Left lung (tissue), 10 donors: Measurements from ENCODE around the gene NUBP2. TPM values are rescaled to one million over a fixed set of nuclear protein-coding genes. Genes with fewer than 3 reads are reported as not detected.
"Not testable (repeated sequence)": the region's sequence is repeated elsewhere in the genome, so short reads cannot be mapped to it uniquely, and the experiment has no call there.

ENCODE experiments used
- ATAC-seq: fragments of 200-7000 bp; cut with Tn5 transposase; one replicate; pipeline ENCODE4 v1.9.1; 2020; ENCODE audit warnings: moderate library complexity
- DNase-seq, 4 donors: peaks; one replicate each; pipeline ENCODE4 v3.0.0-alpha.2; 2013 to 2020
- H3K27ac ChIP-seq, 2 donors: fragments of 200-600 bp; sonication (generic) in 1 of 2; one replicate each; pipeline versions ENCODE4 v1.5.0 to v1.8.0; 2020 to 2021
- H3K27me3 ChIP-seq, 2 donors: fragments of 200-600 bp; sonication (generic) in 1 of 2; one replicate each; pipeline versions ENCODE4 v1.5.0 to v1.8.0; 2020 to 2021
- H3K36me3 ChIP-seq, 2 donors: fragments of 200-600 bp; sonication (generic) in 1 of 2; one replicate each; pipeline versions ENCODE4 v1.5.0 to v1.8.0; 2020 to 2021
- H3K4me1 ChIP-seq, 2 donors: fragments of 200-600 bp; one replicate each; pipeline ENCODE4 v1.8.0; 2021
- H3K4me3 ChIP-seq, 2 donors: fragments of 200-600 bp; sonication (generic) in 1 of 2; one replicate each; pipeline versions ENCODE4 v1.5.0 to v1.8.0; 2020 to 2021; ENCODE audit warnings: mild to moderate bottlenecking in 1 of 2
- H3K9me3 ChIP-seq, 2 donors: fragments of 200-600 bp; sonication (generic) in 1 of 2; one replicate each; pipeline versions ENCODE4 v1.5.0 to v1.8.0; 2020 to 2021
- CTCF ChIP-seq, 2 donors: fragments of 200-600 bp; sonication (generic) in 1 of 2; IDR thresholded peaks; one replicate each; pipeline versions ENCODE4 v1.5.0 to v1.8.0; 2021; ENCODE audit warnings: antibody characterized with exemption in 2 of 2
- intact Hi-C, 2 donors: fragments of 100-400 bp; cut with DNase I; formaldehyde crosslinking; loops; one replicate each; pipeline versions ENCODE4 v1.11.2 to v1.14.2; 2022
- polyA plus RNA-seq, 6 donors: library from polyadenylated mRNA; unstranded; fragments of 120-200 nt; gene quantifications; one replicate each; pipeline ENCODE4 v1.2.1, GENCODE V29; 2013; ENCODE audit not compliant: insufficient read length in 6 of 6
- total RNA-seq, 2 donors: library from RNA; stranded (reverse); fragmentation: NEBNext Ultra II Directional; extraction: Animal tissue kit (Norgen Biotek cat#: 25700); gene quantifications; one replicate each; pipeline ENCODE4 v1.2.1, GENCODE V29; 2021
- donor health status: DM: no; HTN: yes; CAD: no.
- donor health status: DM: no; HTN: no; CAD: no.

Gene NUBP2
- total and polyA plus RNA-seq, 8 donors, result 32.6 to 56.4 (median 42.7) TPM

- H3K9me3 ChIP-seq, result peaks cover 0 to 5% of the 10 kb centered on the region in 2 donors
- H3K27me3 ChIP-seq, result no peaks in the 10 kb centered on the region
- H3K4me1 ChIP-seq, result no peaks in the 10 kb centered on the region
- ATAC-seq, result no peak
- H3K36me3 ChIP-seq, result peaks cover 0 to 45% of the 10 kb centered on the region in 2 donors
- no peak for TF ChIP-seq CTCF (IDR thresholded peaks at IDR 0.05)
- H3K4me3 ChIP-seq, result no peak overlapping the region
- intact Hi-C loops, result no loop called here
- DNase-seq, result peak in 2 of 4 donors; percentile 30 to 69
- no peak overlapping the region for H3K27ac ChIP-seq
Observed at GRCh38 chr16:1792836-1793577, 10.2 kb downstream of the NUBP2 start.

DNA sequence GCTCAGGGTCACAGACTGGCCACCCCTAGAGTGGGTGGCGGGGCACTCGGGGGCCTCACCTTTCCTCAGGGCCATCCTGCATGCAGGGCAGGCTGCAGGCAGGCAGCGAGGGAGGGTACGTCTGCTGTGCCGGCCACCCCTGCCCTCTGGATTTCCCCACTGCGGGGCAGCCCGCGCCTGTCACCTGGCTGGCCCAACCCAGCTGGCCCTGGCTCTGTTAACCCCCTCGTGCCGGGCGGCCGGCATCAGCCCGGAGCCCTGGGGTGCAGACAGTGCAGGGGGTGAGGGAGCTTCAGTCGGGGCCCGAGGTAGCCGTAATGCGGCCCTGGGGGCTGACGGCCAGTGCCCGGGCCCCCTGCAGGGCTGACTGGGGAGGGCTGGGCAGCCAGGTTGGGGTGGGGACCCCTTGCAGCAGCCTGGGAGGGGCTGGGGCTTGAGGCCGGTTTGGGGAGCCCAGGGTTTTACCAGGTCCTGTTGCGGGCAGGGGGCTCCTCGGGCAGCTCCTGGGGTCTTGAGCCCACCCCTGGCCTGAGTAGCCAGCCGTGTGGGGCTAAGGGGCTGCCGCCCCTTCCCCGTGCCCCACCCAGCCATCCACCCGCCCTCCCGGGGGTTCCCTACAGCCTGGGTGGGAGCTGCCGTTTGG lies 10.9 kb downstream of the NUBP2 start, which contains the start of gene IGFALS:
TSS of gene IGFALS (minus strand) at position 128 of the 643 bp plus-strand sequence. CDS start at position 75, 53 bp downstream.
- no peak for TF ChIP-seq CTCF (IDR thresholded peaks at IDR 0.05)
- DNase-seq (peak in 2 of 4 donors; percentile 40 to 80), ATAC-seq (peak; percentile 79)
- Histone ChIP-seq H3K9me3 (peaks cover 0 to 10% of the 10 kb centered on the region in 2 donors), H3K4me3 (peak within 1 kb of the TSS in 1 of 2 donors; percentile 6), H3K27ac (no peak within 1 kb of the TSS), H3K27me3 (no peaks in the 10 kb centered on the region), H3K4me1 (no peaks in the 10 kb centered on the region), H3K36me3 (peaks cover 0 to 38% of the 10 kb centered on the region in 2 donors)
- intact Hi-C loops, result no loop called here

DNA sequence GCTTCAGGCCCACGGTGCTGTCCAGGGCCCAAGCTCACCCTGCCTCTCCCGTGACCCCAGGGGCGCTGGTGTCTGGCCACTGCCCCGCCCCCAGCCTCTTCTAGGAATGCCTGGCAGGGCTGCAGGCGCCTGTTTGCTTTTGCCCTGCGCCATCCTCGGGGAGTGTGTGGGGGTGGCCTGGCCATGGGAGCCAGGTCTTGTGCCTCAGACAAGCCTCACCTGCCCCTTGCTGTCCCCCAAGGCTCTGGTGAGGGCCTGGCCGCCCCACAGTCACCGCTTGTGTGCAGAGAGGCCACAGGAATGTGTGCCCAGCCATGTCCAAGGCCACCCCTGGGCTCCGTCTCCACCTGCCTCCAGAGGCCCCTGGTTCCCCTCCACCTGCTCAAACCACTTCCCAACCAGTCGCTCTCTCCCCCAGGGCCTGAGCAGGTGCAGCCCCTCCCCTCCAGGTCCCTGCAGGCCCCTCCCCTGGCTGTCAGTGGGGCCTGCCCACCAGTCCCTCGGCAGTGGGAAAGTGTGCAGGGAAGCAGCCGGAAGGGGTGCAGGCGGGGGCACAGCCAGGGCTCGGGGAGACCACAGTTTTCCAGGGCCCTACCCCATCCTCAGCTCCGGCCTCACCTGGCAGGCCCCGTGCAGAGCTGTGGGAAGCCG lies 11.6 kb downstream of the NUBP2 start:
- H3K4me3 ChIP-seq, result peak overlapping the region in 1 of 2 donors; percentile 6
- TF ChIP-seq CTCF (IDR thresholded peaks at IDR 0.05), result no peak
- H3K27ac ChIP-seq, result no peak overlapping the region
- DNase-seq (peak in 3 of 4 donors; percentile 51 to 83 (median 58)), ATAC-seq (peak; percentile 91)
- peaks cover 0 to 11% of the 10 kb centered on the region in 2 donors for H3K9me3 ChIP-seq
- no peaks in the 10 kb centered on the region for H3K27me3 ChIP-seq
- peaks cover 0 to 32% of the 10 kb centered on the region in 2 donors for H3K36me3 ChIP-seq
- intact Hi-C loops, result no loop called here
- no peaks in the 10 kb centered on the region for H3K4me1 ChIP-seq

- peaks cover 0 to 11% of the 10 kb centered on the region in 2 donors for H3K9me3 ChIP-seq
- DNase-seq, result no peak
- TF ChIP-seq CTCF (IDR thresholded peaks at IDR 0.05), result no peak
- H3K27me3 ChIP-seq, result no peaks in the 10 kb centered on the region
- no peaks in the 10 kb centered on the region for H3K4me1 ChIP-seq
- peaks cover 0 to 24% of the 10 kb centered on the region in 2 donors for H3K36me3 ChIP-seq
- no peak overlapping the region for H3K27ac ChIP-seq
- no peak for ATAC-seq
- no peak overlapping the region for H3K4me3 ChIP-seq
- intact Hi-C loops, result no loop called here
Observed at GRCh38 chr16:1794908-1795666, 12.3 kb downstream of the NUBP2 start.

- DNase-seq, H3K27ac ChIP-seq, H3K27me3 ChIP-seq, H3K4me1 ChIP-seq, H3K36me3 ChIP-seq, intact Hi-C loops, H3K4me3 ChIP-seq, ATAC-seq: not testable (repeated sequence)
- H3K9me3 ChIP-seq, result peaks cover 0 to 11% of the 10 kb centered on the region in 2 donors
Observed at GRCh38 chr16:1799263-1799662, 16.5 kb downstream of the NUBP2 start.
